Lung (tissue), 12 donors: ENCODE results near the gene CLIC4. TPM values are rescaled to one million over a fixed set of nuclear protein-coding genes. Genes with fewer than 3 reads are reported as not detected.

Source experiments
- ATAC-seq: fragments of 200-7000 bp; cut with Tn5 transposase; one replicate; pipeline ENCODE4 v1.9.1; 2020; ENCODE audit warnings: moderate number of reproducible peaks; ENCODE audit not compliant: insufficient read depth, low FRiP score
- DNase-seq, 3 donors: peaks; one replicate each; pipeline ENCODE4 v3.0.0-alpha.2; 2013 to 2017
- H3K27ac ChIP-seq, 2 donors: one replicate each; pipeline ENCODE4 v1.5.1; 2013; ENCODE audit warnings: mild to moderate bottlenecking in 2 of 2, moderate library complexity in 2 of 2, control low read depth in 1 of 2, inconsistent platforms in 1 of 2, low read depth in 1 of 2, low read length in 1 of 2
- H3K27me3 ChIP-seq, 3 donors: one replicate each; pipeline ENCODE4 v1.5.1; 2013; ENCODE audit warnings: low read length in 2 of 3; ENCODE audit not compliant: control insufficient read depth in 3 of 3, insufficient read depth in 3 of 3
- H3K36me3 ChIP-seq, 4 donors: one replicate each; pipeline ENCODE4 v1.5.1; 2013; ENCODE audit warnings: low read length in 4 of 4, mild to moderate bottlenecking in 1 of 4, moderate library complexity in 1 of 4; ENCODE audit not compliant: control insufficient read depth in 4 of 4, insufficient read depth in 4 of 4
- H3K4me1 ChIP-seq, 5 donors: one replicate each; pipeline ENCODE4 v1.5.1; 2013; ENCODE audit warnings: low read length in 5 of 5, mild to moderate bottlenecking in 2 of 5, moderate library complexity in 1 of 5; ENCODE audit not compliant: control insufficient read depth in 5 of 5, insufficient read depth in 5 of 5
- H3K4me3 ChIP-seq: one replicate; pipeline ENCODE4 v1.5.1; 2013; ENCODE audit warnings: mild to moderate bottlenecking, control low read depth, moderate library complexity
- H3K9ac ChIP-seq, 2 donors: one replicate each; pipeline ENCODE4 v1.5.1; 2013; ENCODE audit warnings: low read length in 2 of 2, control low read depth in 1 of 2; ENCODE audit not compliant: insufficient read depth in 1 of 2
- H3K9me3 ChIP-seq, 4 donors: one replicate each; pipeline ENCODE4 v1.5.1; 2013; ENCODE audit warnings: low read length in 3 of 4, mild to moderate bottlenecking in 1 of 4, moderate library complexity in 1 of 4; ENCODE audit not compliant: control insufficient read depth in 4 of 4, insufficient read depth in 3 of 4
- CTCF ChIP-seq: IDR thresholded peaks from 2 replicates; pipeline ENCODE4 v1.5.1; 2012; ENCODE audit warnings: mild to moderate bottlenecking; ENCODE audit errors: control extremely low read depth, extremely low read depth
- WGBS, 2 donors: extraction: QIAGEN DNeasy Blood & Tissue Kit; methylation state at CpG; one replicate each; pipeline ENCODE4 v1.1.7; 2013; 5-methylcytosine and 5-hydroxymethylcytosine counted together
- polyA plus RNA-seq, 2 donors: library from polyadenylated mRNA; stranded (reverse); fragments of 200-250 nt; gene quantifications; one replicate each; pipeline ENCODE4 v1.2.1, GENCODE V29; 2013
- total RNA-seq, 2 donors: library from RNA; depleted of rRNA in 1 of 2; stranded (reverse); fragments of >200 nt in 1 of 2; gene quantifications; one replicate each; pipeline ENCODE4 v1.2.1, GENCODE V29; 2014 to 2021
- donor health status: control.
- donor health status: control.
- donor health status: Bipolar disorder and iron deficiency.
- donor health status: healthy.
- donor health status: DM: yes; HTN: yes; CAD: no.

The CLIC4 gene
- total and polyA plus RNA-seq, 4 donors = 52.0 to 236 (median 166) TPM

GRCh38 chr1:24739241-24739640 lies 6.0 kb upstream of the CLIC4 start:
- H3K9me3 ChIP-seq = no peaks in the 10 kb centered on the region
- no peaks in the 10 kb centered on the region for H3K27me3 ChIP-seq
- no peak for ATAC-seq
- TF ChIP-seq CTCF = no peak
- H3K9ac ChIP-seq = no peak overlapping the region
- no peaks in the 10 kb centered on the region for H3K36me3 ChIP-seq
- peaks cover 10 to 36% (median 13%) of the 10 kb centered on the region in 5 donors for H3K4me1 ChIP-seq
- DNase-seq = no peak
- WGBS, 2 donors = 96 to 97% methylated on average over 9 of the region's 9 CpGs
- H3K27ac ChIP-seq = no peak overlapping the region
- H3K4me3 ChIP-seq = no peak overlapping the region

GRCh38 chr1:24742090-24742938 lies 2.9 kb upstream of the CLIC4 start:
- Histone ChIP-seq H3K4me3 (no peak overlapping the region), H3K27me3 (no peaks in the 10 kb centered on the region), H3K9ac (no peak overlapping the region), H3K9me3 (no peaks in the 10 kb centered on the region), H3K4me1 (peaks cover 9 to 28% (median 10%) of the 10 kb centered on the region in 5 donors), H3K36me3 (no peaks in the 10 kb centered on the region), H3K27ac (no peak overlapping the region)
- ATAC-seq = no peak
- 65 to 67% methylated on average over 9 of the region's 9 CpGs for WGBS, 2 donors
- peak; percentile 48 to 50 (median 48) for DNase-seq
- TF ChIP-seq CTCF = no peak

- no peak overlapping the region for H3K27ac ChIP-seq
- WGBS, 2 donors = 76 to 83% methylated on average over 10 of the region's 10 CpGs
- no peaks in the 10 kb centered on the region for H3K27me3 ChIP-seq
- no peaks in the 10 kb centered on the region for H3K36me3 ChIP-seq
- DNase-seq = peak in 2 of 3 donors; percentile 35 to 42
- H3K4me1 ChIP-seq = peaks cover 9 to 33% (median 10%) of the 10 kb centered on the region in 5 donors
- no peaks in the 10 kb centered on the region for H3K9me3 ChIP-seq
- no peak overlapping the region for H3K9ac ChIP-seq
- TF ChIP-seq CTCF = no peak
- ATAC-seq = no peak
- H3K4me3 ChIP-seq = no peak overlapping the region
Measured at GRCh38 chr1:24743404-24744211, 1.6 kb upstream of the CLIC4 start.
